ENCODE results near the gene TMEM132D. TPM values are rescaled to one million over a fixed set of nuclear protein-coding genes. Genes with fewer than 3 reads are reported as not detected.

TMEM132D gene
- total and polyA plus RNA-seq, 2 donors (not counting 3 experiments of a cell fraction or from before 2014, with no cell fraction given), result not detected

DNA sequence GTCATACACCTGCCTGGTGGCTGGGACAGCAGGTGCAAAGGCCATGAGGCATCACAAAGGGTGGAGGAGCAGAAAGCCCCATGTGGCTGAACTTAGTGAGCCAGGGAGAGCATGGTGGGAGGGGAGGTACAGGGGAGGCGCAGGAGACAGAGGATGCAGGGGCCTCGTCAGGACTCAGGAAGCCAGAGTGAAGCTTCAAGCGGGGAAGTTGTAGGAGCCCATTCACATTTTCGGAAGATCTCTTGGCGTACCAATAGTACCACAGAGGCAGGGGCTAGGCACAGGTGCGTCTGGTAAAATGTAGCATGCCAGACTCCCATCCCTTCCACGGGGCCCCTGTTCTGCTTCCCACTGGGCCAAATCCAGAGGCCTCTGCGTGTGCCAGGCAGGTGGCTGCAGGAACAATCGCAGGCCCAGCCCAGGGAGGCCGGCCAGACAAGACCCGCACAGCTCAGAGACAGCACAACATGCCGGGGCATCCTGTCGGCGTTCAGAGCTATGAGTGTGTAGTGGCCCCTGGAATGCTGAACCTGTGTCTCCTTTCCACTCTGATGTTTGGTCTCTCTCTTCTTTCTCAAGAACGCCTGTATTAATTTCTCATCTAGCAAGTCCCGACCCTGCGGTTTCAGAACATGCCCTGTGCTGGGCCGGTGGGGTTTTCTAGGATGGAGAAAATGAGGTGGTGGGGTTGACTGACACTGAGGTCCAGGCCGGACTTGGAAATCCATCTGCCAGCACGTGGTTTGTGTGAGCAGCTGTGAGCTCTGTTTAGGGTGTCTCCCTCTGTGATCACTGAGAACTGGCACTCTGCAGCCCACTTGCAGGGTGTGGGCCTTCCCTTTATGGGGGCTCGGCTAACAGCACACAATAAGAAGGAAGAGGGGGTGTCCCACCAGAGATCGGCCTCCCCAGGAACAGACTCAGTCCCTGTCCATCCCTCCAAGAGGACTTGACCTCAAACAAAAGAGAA, 5.5 kb upstream of the TMEM132D start:
- CTCF ChIA-PET, result no interaction called here
- no peak for DNase-seq (ENCODE audit: low read depth, low spot score)
- TF ChIP-seq GATA2 (IDR thresholded peaks at IDR 0.05; ENCODE audit: insufficient read depth, insufficient read length, low read depth, low read length) (no peak), JUN (IDR thresholded peaks at IDR 0.05; ENCODE audit: borderline replicate concordance, insufficient read depth, insufficient read length, low read depth) (no peak), EZH2 (IDR thresholded peaks at IDR 0.05; ENCODE audit: borderline replicate concordance, low read depth, low read length, severe bottlenecking) (no peak), POLR2A (IDR thresholded peaks at IDR 0.05; ENCODE audit: low read depth, low read length) (no peak), POLR2AphosphoS5 (IDR thresholded peaks at IDR 0.05; ENCODE audit: insufficient read depth, low read depth, low read length) (no peak), MYC (IDR thresholded peaks at IDR 0.05; ENCODE audit: low read depth, low read length) (no peak), FOS (IDR thresholded peaks at IDR 0.05; ENCODE audit: borderline replicate concordance, insufficient read depth, low read length) (no peak)
- TF ChIP-seq, protein P1, sequence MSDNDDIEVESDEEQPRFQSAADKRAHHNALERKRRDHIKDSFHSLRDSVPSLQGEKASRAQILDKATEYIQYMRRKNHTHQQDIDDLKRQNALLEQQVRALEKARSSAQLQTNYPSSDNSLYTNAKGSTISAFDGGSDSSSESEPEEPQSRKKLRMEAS (IDR thresholded peaks at IDR 0.05; ENCODE audit: insufficient read depth, insufficient read length), result no peak
- TF ChIP-seq, protein P2, sequence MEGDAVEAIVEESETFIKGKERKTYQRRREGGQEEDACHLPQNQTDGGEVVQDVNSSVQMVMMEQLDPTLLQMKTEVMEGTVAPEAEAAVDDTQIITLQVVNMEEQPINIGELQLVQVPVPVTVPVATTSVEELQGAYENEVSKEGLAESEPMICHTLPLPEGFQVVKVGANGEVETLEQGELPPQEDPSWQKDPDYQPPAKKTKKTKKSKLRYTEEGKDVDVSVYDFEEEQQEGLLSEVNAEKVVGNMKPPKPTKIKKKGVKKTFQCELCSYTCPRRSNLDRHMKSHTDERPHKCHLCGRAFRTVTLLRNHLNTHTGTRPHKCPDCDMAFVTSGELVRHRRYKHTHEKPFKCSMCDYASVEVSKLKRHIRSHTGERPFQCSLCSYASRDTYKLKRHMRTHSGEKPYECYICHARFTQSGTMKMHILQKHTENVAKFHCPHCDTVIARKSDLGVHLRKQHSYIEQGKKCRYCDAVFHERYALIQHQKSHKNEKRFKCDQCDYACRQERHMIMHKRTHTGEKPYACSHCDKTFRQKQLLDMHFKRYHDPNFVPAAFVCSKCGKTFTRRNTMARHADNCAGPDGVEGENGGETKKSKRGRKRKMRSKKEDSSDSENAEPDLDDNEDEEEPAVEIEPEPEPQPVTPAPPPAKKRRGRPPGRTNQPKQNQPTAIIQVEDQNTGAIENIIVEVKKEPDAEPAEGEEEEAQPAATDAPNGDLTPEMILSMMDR (IDR thresholded peaks at IDR 0.05; ENCODE audit: extremely low read depth in 1 of 2, insufficient read depth in 1 of 2, low read depth in 1 of 2, low read length in 2 of 2), result no peak
- Histone ChIP-seq H4K20me1 (replicated peaks; ENCODE audit: control insufficient read depth, extremely low read depth, insufficient read depth, low read length) (no peaks in the 10 kb centered on the region), H3K27ac (ENCODE audit: insufficient read depth, low read depth, low read length) (no peak overlapping the region), H3K9ac (replicated peaks; ENCODE audit: extremely low read depth, insufficient read depth, low read length) (no peak overlapping the region), H3K9me1 (replicated peaks; ENCODE audit: control insufficient read depth, extremely low read depth, insufficient read depth, low read length) (no peaks in the 10 kb centered on the region), H3K4me2 (ENCODE audit: insufficient read depth, low read length) (no peak overlapping the region), H3K4me1 (ENCODE audit: control insufficient read depth, extremely low read depth, insufficient read depth, low read length) (no peaks in the 10 kb centered on the region), H2AFZ (ENCODE audit: low read depth, low read length) (no peak overlapping the region), H3K4me3 (replicated peaks in 1 of 3; ENCODE audit: insufficient read depth in 1 of 3, low read depth in 1 of 3, low read length in 3 of 3) (no peak overlapping the region), H3K9me3 (replicated peaks; ENCODE audit: control insufficient read depth, insufficient read depth, low read length) (peaks cover 2% of the 10 kb centered on the region), H3K79me2 (ENCODE audit: control insufficient read depth, insufficient read depth, low read length) (no peaks in the 10 kb centered on the region), H3K36me3 (ENCODE audit: control insufficient read depth in 2 of 2, extremely low read depth in 1 of 2, insufficient read depth in 2 of 2, low read length in 2 of 2) (no peaks in the 10 kb centered on the region), H3K27me3 (ENCODE audit: control insufficient read depth in 2 of 2, insufficient read depth in 2 of 2, low read length in 2 of 2) (no peaks in the 10 kb centered on the region)
- no peak for FAIRE-seq
- POLR2A ChIA-PET, result no interaction called here
- intact Hi-C loops (cut with micrococcal nuclease) (no loop called here), dilution Hi-C loops (cut with MboI; ENCODE audit: extremely low pct_ligation_motif_present, low sequenced_read_pairs) (no loop called here)
- no TSS peak for BruUV-seq (replicated peaks)
